SIG-M5 treated with dmso at 0.1 percent for 504 hours (cell line): ENCODE data around the gene TMEM134.

ENCODE experiments used
- DNase-seq: peaks from one replicate; lab custom pipeline; 2025; ENCODE audit not compliant: unreplicated experiment; lab: John Stamatoyannopoulos, UW

Gene TMEM134

DNA sequence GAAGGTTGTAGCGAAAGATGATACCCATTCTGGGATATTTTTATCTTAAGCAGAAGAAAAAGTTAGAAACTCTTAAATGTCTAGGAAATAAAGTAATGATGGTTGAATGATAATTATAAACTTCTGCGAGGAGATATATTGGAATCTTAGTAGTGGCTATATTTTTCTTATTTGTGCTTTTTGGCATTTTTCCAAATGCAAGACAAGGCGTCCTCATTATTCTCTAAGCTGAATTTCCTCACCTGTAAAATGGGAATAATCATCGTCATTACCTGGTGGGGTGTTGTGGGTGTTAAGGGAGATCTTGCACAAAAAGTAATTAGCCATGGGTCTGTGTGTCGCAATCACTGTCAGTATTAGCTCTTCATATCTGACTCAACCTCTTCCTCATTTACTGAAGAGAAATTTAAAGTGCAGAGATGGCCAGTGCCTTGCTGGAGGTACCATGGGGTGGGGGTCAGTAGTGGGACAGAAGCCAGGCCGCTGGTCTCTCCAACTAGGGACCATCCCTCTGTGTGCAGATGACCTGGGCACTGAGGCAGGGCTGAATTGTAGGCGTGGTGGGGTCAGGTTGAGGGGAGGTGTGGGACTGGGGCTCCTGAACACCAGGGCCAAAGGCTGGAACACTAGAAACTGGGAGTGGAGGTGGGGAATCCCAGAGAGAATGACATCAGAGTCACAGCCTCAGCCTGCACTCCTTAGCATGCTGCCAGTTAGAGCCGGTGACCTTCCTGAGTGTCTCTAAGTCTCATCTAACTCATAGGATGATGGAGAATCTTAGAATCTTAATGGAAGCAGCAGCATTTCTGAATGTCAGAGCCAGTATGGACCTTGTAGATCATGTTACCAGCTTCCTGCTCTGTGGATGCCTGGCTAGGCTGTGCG lies 32.0 kb upstream of the TMEM134 start:
- DNase-seq: peak; percentile 69

DNA sequence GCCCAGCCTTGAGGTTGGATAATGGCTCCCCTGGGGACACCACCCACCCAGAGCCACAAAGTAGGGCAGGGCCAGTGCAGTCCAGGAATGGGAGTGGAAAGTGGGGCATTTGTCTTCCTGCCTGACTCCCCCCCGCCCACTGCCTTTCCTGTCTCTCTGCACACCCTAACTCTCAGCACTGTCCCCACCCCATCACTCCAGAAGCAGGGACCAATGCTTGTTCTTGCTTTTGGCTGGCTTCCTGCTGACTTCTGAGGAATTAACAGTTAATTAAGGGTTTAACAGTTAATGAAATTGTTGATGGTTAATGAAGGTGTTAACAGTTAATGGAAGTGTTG lies 31.4 kb upstream of the TMEM134 start:
- DNase-seq: no peak

DNA sequence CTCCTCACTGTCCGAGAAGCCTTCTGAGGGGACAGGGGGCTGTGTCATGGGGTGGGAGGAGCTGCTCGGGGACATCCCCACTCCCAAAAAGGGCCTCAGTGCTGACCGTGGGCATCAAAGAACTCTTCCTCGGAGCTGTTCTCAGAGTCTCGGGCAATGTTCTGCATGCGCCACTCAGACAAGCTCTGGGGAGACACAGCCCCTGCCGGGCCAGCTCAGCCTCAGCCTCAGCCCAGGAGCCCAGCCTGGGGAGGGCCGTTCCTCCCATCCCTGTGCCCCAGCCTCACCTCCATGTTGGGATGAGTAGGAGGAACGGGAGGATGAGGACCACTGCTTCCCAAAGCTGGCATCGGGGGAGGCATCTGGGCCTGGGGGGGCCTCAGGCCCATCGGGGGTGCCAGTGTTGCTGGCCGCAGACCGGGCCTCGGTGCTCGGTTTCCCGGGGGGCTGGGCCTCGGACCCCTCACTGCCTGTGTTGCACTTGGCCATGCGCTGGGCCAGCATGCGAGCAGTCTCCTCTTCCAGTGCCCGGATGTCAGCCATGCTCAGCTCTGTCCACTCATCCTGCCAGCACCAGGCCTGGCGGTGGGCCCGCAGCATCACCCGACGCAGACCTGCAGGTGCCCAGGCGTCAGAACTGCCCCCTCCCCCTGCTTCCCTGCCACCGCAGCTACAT lies 30.9 kb upstream of the TMEM134 start:
- no peak for DNase-seq

DNA sequence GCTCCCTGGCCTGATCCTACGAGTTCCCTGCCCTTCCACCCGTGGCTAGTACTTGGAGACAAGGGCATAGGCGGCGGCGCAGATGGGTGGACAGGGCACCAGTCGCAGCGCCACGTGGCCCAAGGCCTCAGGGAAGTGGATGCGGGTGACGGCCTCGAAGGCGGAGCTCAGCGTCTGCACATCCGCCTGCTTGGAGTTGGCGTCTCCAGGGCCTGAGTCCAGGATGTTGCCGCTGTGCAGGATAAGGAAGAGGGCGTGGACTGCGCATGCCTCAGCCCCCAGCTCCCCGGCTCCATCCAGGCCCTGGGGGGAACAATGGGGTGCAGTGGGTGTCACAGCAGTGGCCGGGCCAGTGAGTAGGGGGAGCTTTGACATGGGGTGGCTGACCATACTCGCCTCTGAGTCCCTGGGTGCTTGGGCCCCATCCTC lies 29.5 kb upstream of the TMEM134 start:
- no peak for DNase-seq

DNA sequence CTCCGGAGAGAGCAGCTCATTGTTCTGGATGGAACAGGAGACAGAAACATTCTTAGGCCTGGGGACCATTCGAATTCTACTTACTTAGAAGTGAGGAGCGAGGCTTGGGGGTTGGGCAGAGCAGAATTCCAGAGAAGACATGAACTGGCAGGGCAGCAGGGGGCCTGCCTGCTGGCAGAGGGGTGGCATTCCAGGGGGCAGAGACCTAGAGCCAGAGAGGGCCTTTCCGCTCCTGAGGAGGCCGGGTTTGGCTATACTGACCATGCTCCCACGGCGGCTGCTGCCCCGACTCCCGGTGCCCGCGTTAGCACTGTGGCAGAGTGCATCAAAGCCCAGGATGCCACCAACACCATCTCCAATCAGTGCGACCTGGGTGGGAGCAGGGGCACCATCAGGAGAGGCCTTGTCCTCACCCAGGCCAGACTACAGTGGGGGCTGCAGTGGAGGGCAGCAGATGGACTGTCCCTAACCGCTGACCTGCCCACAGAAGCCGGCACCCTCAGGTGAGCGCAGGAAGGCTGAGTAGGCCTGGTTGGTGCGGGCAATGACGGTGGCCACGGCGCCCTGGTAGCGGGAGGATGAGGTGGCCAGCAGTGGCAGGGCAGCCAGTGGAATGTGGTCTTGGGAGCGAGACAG lies 28.7 kb upstream of the TMEM134 start:
- no peak for DNase-seq

DNA sequence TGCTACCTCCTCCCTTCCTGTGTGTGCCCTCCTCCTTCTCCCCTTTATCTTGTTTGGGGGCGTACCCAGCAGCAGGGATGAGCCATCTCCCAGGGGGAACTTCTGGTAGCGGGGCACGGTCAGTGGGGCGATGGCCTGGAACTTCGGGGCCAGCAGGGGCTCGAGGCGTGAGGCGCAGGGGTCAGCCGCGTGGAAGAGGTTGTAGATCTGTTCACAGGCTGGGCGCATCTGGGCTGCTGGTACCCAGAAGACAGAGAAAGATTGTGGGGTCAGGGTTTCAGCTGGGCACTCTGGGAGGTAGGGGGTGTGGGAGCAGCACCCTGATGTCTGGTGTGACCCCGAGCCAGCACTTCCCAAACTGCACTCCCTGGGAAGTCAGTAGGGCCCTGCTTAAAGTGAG lies 27.1 kb upstream of the TMEM134 start:
- no peak for DNase-seq

DNA sequence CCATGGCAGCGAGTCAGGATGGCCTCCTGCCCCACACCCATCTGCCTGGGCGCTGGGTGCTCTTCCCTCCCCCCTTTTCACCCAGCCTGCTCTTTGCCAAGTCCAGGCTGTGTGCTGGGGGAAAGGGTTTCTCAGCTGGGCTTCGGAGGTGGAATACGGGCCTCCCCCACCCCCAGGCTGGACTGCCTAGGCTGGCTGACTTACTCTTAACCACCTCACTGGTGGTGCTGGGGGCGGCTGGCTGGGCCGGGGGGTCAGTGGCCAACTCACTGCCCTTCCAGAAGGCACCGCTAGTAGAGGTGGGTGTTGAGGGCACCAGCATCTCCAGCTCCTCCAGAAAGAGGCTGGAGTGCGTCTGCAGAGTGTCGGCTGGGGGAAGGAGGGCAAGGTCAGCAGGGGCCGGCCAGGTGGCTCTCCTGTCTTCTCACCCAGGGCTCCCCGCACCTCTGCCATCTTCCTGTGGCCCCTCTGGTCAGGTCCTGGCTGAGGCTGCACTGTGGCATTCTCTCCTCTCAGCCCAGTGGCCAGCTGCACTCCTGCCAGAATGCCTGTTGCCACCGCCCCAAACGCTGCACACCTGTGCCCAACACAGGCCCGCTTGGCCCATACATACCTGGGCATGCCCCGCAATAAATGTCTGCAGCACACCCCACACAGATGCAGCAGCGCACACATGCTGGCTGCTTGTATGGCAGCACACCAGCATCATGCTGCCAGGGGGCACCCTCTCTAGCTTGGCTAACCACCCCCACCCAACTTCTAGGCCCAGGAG lies 26.4 kb upstream of the TMEM134 start:
- no peak for DNase-seq

DNA sequence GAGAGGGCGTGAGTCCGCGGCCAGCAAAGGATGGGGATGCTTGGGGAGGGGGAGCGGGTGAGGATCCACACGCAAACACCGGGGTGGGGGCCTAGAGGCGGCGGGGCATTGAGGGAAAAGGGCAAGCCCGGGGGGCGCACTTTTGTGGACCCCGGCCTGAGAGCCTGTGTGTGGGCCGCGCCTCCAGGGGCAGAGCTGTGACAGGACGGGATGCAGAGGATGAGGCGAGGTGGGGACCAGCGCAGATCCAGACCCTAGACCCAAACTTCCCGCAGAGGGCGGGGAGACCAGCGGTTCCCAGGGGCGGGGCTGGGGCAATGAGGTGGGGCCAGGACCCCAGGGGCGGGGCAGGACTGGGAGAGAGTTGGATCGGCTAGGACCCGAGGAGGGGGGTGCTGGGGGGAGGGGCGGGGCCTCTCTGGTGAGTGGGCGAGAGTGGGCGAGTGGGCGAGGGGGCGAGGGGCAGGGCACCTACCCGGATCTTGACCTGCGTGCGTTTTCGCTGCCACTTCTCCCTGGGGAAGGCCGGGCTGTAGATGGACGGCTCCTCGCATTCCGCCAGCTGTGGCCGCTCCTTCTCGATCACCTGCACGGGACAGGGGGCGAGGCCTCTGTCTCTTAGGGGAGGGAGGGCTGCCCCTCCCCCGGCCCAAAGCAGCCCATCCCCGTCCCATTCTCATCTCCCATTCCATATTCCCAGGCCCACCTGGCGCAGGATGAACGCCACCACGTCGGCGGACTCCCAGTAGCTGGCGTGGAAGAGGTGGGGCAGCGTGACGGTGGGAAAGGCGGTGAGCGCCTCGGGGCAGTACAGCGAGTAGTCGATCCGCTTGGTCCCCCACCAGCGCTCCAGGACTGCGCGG lies 25.6 kb upstream of the TMEM134 start:
- DNase-seq: no peak

DNA sequence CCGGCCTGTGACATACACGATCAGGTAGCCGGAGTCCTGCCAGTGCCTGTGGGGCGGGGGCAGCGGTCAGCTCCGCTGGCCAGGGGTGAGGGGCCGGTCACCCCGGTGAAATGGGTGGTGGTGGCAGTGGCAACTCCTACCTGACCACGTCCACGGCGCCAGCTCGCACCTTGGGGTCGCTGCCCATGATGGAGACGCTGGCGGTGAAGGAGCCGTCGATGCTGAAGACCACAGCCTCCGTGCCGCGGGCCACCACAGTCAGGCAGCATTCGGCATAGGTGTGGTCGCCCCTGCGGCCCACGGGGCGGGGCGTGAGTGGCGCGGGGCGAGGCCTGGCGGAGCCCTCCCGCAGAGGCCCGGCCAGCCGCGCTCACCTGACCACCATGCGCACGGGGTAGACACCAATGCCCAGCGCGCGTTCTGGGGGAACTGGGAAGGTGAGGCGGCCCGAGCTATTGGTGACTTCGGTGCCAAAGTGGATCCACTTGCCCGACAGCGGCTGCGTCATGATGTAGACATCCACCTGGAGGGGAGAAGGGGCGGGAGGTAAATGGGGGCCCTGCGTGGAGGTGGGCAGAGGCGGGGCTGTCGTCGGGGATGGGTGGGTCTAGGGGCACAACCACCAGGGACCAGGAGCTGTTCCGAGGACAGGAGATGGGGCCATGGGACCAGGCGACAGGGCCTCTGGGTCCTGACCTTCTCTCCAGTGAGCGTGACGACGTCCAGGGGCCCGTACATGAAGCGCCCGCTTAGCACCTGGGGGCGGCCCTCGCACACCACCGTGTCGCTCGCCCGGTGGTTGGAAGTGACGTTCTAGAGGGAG lies 24.7 kb upstream of the TMEM134 start:
- no peak for DNase-seq

DNA sequence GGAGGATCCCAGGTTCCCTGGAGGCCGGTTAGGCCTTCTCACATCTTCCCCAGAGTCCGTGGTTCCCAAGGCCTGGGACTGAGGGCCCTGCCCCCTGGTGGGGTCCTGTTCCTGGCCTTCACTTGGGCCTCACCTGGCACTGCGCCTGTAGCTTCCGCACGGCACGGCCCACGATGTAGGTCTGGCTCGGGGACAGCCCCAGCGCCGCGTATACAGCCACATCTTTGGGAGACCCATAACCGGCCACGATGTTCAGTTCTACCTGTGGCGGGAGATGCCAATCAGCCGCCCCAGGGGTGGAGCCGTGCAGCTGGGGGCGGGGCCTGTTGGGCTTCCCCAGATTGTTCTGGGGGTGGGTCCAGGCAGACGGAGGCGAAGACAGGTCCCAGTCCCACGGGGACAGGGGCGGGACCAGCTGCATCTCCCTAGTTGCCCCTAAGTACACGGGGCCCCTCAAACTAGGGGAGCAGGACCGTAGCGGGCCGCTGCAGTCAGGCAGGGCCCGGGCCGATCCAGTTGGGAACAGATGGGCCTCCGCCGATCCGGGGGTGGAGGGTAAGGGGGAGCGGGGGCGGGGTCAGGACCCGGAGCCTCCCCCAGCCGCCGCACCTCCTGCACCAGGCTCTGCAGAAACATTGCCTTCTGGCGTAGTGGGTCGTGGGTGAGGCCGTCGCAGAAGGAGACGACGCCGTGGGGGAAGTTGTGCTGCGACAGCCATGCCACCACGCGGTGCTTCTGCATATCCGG lies 23.9 kb upstream of the TMEM134 start:
- DNase-seq: no peak

DNA sequence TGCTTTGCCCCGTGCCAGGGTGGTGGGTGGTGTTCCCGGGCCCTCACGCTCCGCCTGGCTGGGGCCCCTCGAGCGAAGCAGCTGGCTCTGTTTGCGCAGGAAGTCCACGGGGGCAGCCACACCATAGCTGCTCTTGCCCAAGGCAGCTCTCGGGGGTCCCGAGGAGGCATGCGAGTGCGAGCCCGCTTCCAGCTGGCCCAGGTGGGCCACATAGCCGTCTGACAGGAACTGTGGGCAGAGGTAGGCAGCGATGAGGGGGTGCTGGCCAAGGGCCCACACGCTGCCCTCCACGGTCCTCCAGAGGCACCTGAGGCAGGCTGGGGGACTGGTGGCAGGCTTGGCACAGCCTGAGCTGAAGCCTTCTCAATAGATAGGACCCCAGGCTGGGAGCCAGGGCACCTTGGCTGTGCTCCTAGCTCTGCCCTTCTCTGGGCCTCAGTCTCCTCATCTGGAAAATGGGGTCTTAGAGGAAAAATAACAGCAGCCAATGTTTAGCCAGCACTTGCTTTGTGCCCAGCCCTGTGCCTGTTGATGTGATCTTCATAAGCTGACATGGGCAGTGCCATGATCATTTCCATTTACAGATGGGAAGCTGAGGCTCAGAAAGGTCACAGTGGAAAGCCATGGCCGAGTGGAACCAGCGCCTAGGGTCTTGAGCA lies 23.1 kb upstream of the TMEM134 start:
- DNase-seq: no peak

DNA sequence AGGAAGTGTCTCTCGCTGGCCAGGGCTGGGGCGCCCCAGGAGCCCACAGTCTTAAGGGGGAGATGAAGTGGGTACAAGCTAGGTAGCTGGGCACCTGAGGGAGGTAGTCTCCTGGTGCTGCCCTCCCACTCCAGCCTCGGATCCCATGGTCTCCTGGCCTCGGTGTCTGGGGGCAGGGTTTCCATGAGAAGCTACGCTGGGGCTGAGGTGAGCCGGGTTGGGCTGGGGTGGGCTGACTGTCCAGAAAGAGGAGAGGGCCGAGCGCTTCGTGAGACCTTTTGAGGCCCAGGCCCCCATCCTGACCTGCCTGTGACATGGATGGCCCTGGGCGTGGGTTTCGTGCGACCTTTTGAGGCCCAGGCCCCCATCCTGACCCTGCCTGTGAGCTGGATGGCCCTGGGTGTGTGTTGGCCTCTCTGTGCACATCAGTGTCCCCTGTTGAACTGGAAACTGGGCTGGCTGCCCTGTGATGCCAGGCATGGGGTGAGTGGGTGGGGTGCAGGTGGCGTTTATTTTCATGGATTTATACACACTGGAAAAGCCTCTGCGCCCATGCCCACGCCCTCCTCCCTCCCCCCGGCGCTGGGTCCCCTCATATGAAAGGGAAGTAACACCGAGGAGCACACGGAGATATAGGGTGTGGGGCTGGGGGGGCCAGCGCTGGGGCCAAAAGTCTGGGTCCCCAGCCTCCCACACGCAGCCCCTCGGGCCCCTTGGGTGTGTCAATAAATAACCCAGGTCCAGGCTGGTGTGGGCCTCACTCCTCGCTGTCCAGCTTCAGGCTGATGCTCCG lies 22.4 kb upstream of the TMEM134 start:
- no peak for DNase-seq

DNA sequence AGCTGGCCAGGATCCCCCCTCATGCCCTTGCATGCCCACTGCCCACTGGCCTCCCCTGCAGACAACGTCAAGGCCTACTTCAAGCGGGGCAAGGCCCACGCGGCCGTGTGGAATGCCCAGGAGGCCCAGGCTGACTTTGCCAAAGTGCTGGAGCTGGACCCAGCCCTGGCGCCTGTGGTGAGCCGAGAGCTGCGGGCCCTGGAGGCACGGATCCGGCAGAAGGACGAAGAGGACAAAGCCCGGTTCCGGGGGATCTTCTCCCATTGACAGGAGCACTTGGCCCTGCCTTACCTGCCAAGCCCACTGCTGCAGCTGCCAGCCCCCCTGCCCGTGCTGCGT lies 21.6 kb upstream of the TMEM134 start:
- no peak for DNase-seq

DNA sequence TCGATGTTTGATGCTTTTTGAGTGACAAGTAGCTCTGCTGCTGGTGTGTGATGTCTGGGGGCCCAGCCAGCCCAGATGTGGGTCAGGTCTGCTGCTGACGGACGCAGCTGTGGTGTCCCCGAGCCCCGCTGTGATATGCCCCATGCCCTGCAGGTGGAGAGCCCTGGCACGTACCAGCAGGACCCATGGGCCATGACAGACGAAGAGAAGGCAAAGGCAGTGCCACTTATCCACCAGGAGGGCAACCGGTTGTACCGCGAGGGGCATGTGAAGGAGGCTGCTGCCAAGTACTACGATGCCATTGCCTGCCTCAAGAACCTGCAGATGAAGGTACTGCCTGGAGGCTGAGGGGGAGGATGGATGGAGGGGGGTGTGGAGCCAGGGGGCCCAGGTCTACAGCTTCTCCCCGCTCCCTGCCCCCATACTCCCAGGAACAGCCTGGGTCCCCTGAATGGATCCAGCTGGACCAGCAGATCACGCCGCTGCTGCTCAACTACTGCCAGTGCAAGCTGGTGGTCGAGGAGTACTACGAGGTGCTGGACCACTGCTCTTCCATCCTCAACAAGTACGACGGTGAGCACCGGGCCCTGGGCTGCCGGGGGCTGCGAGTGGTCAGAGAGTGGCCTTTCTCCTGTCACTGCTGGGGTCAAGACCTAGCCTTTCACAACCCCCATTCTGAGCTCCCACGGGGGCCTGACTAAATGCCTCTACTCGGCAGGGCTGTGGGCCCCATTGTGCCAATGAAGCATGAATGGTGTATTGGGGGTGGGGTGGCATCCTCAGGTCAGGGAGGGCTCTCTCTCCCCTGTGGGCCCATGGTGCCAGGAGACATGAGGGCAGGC lies 21.1 kb upstream of the TMEM134 start:
- DNase-seq: no peak

DNA sequence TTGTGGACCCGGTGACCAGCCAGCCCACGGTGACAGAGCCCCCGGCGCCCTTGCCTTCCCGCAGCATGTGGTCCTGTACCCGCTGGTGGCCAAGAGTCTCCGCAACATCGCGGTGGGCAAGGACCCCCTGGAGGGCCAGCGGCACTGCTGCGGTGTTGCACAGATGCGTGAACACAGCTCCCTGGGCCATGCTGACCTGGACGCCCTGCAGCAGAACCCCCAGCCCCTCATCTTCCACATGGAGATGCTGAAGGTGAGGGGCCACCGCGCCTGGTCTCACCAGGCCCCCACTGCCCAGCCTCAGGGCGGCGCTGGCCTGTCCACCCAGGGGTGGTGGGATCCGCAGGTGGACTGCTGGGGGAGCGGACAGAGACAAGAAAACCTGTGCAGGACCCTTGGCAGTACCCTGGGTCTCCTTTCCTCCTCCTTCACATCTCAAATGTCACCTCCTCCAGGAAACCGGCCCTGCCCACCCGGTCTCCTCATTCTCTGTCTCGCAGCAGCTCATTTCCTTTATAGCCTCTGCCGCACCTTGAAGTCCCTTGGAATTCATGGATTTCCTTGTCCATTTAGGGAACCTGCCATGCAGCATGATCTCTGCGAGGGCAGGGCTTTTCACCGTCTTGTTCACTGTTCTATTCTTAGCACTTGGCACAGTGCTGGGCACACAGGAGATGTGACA lies 20.3 kb upstream of the TMEM134 start:
- DNase-seq: no peak

DNA sequence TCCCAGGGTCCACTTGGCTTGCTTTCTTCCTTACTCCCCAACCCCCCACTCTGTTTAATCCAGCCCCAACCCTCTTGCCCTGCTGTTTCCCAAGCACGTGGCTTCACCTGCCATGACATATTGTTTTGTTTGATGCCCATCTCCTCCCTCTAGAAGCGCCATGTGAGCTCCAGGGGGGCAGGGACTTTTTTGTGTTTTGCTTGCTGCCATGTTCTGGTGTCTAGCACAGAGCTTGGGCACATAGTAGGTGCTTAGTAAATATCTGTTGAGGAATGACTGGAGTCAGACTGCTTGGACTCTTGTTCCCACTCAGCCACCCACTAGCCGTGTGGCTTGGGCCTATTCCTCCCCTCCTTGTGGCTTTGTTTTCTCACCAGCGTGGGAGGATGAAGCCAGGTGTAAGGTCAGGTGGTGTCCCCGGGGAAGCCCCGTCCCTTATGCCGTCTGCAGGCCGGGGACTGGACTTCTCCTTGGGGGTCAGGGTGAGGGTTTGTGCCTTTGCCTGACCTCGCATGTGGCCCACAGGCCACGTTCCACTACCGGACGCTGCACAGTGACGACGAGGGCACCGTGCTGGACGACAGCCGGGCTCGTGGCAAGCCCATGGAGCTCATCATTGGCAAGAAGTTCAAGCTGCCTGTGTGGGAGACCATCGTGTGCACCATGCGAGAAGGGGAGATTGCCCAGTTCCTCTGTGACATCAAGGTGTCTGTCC lies 17.6 kb upstream of the TMEM134 start:
- no peak for DNase-seq
